ENCODE measurements around the gene TMEM130.
A peak's percentile ranks its signal among the peaks of the same experiment; 100 is the strongest.
"Not testable (repeated sequence)": the region's sequence is repeated elsewhere in the genome, so short reads cannot be mapped to it uniquely, and the experiment has no call there.

Gene TMEM130

GRCh38 chr7:98878365-98879197, 8.8 kb upstream of the TMEM130 start, which contains the start of gene TRRAP:
TRRAP (plus strand) TSS chr7:98878532; CDS start chr7:98881151, 2,619 bp downstream.
- DNase-seq (ENCODE audit: insufficient read length, low spot score), result no peak
- FAIRE-seq, result no peak
- peak; percentile 55 for TF ChIP-seq CTCF (IDR thresholded peaks at IDR 0.05; ENCODE audit: insufficient read depth, missing control alignments)

- no peak for TF ChIP-seq CTCF (IDR thresholded peaks at IDR 0.05; ENCODE audit: insufficient read depth, missing control alignments)
- DNase-seq (ENCODE audit: insufficient read length, low spot score), result no peak
- FAIRE-seq, result no peak
Observed at GRCh38 chr7:98877692-98878364, 8.0 kb upstream of the TMEM130 start.

GRCh38 chr7:98877146-98877545, 7.3 kb upstream of the TMEM130 start:
- no peak for TF ChIP-seq CTCF (IDR thresholded peaks at IDR 0.05; ENCODE audit: insufficient read depth, missing control alignments)
- FAIRE-seq, result no peak
- no peak for DNase-seq (ENCODE audit: insufficient read length, low spot score)

- no peak for DNase-seq (ENCODE audit: insufficient read length, low spot score)
- no peak for TF ChIP-seq CTCF (IDR thresholded peaks at IDR 0.05; ENCODE audit: insufficient read depth, missing control alignments)
- no peak for FAIRE-seq
Observed at GRCh38 chr7:98875501-98875900, 5.7 kb upstream of the TMEM130 start.

GRCh38 chr7:98874942-98875341, 5.1 kb upstream of the TMEM130 start:
- FAIRE-seq (no peak), DNase-seq (ENCODE audit: insufficient read length, low spot score) (no peak)
- TF ChIP-seq CTCF (IDR thresholded peaks at IDR 0.05; ENCODE audit: insufficient read depth, missing control alignments), result no peak

GRCh38 chr7:98873610-98874009, 3.8 kb upstream of the TMEM130 start:
- not testable (repeated sequence) for FAIRE-seq

GRCh38 chr7:98872328-98872924, 2.6 kb upstream of the TMEM130 start:
- peak; percentile 37 for TF ChIP-seq CTCF (IDR thresholded peaks at IDR 0.05; ENCODE audit: insufficient read depth, missing control alignments)
- FAIRE-seq, result no peak

More at GRCh38 chr7:98873610-98874009, 3.8 kb upstream of the TMEM130 start:
- not testable (repeated sequence) for DNase-seq (ENCODE audit: insufficient read length, low spot score)

More at GRCh38 chr7:98872328-98872924, 2.6 kb upstream of the TMEM130 start:
- no peak for DNase-seq (ENCODE audit: insufficient read length, low spot score)
